GM18508 (cell line): ENCODE measurements around the gene ARMH3.

Experiments
- ATAC-seq: cut with Tn5 transposase; IDR thresholded peaks from one replicate; pipeline ENCODE4 v1.9.1; 2021; ENCODE audit warnings: moderate number of reproducible peaks; ENCODE audit not compliant: insufficient read depth, unreplicated experiment

ARMH3 gene

GRCh38 chr10:101952191-101952590, 103.8 kb downstream of the ARMH3 start:
- ATAC-seq = no peak

GRCh38 chr10:101950213-101950612, 105.8 kb downstream of the ARMH3 start:
- no peak for ATAC-seq

GRCh38 chr10:101941871-101942270, 114.1 kb downstream of the ARMH3 start:
- ATAC-seq = no peak

GRCh38 chr10:101940916-101941315, 115.1 kb downstream of the ARMH3 start:
- no peak for ATAC-seq

- no peak for ATAC-seq
Observed at GRCh38 chr10:101939729-101940128, 116.2 kb downstream of the ARMH3 start.

- ATAC-seq = no peak
Observed at GRCh38 chr10:101939008-101939648, 116.8 kb downstream of the ARMH3 start.

- ATAC-seq = no peak
Observed at GRCh38 chr10:101938305-101939007, 117.5 kb downstream of the ARMH3 start.

GRCh38 chr10:101935431-101935830, 120.5 kb downstream of the ARMH3 start:
- ATAC-seq = no peak

- ATAC-seq = no peak
Observed at GRCh38 chr10:101934686-101935305, 121.2 kb downstream of the ARMH3 start.

GRCh38 chr10:101933976-101934375, 122.0 kb downstream of the ARMH3 start:
- no peak for ATAC-seq

- ATAC-seq = no peak
Observed at GRCh38 chr10:101932183-101932582, 123.8 kb downstream of the ARMH3 start.

- no peak for ATAC-seq
Observed at GRCh38 chr10:101925027-101925426, 130.9 kb downstream of the ARMH3 start.

- ATAC-seq = no peak
Observed at GRCh38 chr10:101923256-101923655, 132.7 kb downstream of the ARMH3 start.

GRCh38 chr10:101922846-101923245, 133.1 kb downstream of the ARMH3 start:
- no peak for ATAC-seq

GRCh38 chr10:101920546-101920945, 135.4 kb downstream of the ARMH3 start:
- ATAC-seq = no peak

GRCh38 chr10:101919026-101919770, 136.8 kb downstream of the ARMH3 start:
- ATAC-seq = no peak

- no peak for ATAC-seq
Observed at GRCh38 chr10:101912561-101913179, 143.3 kb downstream of the ARMH3 start.

- no peak for ATAC-seq
Observed at GRCh38 chr10:101906586-101907183, 149.3 kb downstream of the ARMH3 start.

- no peak for ATAC-seq
Observed at GRCh38 chr10:101905251-101905650, 150.7 kb downstream of the ARMH3 start.
